ENCODE data around the gene IFT74.

- TF ChIP-seq, protein P1, sequence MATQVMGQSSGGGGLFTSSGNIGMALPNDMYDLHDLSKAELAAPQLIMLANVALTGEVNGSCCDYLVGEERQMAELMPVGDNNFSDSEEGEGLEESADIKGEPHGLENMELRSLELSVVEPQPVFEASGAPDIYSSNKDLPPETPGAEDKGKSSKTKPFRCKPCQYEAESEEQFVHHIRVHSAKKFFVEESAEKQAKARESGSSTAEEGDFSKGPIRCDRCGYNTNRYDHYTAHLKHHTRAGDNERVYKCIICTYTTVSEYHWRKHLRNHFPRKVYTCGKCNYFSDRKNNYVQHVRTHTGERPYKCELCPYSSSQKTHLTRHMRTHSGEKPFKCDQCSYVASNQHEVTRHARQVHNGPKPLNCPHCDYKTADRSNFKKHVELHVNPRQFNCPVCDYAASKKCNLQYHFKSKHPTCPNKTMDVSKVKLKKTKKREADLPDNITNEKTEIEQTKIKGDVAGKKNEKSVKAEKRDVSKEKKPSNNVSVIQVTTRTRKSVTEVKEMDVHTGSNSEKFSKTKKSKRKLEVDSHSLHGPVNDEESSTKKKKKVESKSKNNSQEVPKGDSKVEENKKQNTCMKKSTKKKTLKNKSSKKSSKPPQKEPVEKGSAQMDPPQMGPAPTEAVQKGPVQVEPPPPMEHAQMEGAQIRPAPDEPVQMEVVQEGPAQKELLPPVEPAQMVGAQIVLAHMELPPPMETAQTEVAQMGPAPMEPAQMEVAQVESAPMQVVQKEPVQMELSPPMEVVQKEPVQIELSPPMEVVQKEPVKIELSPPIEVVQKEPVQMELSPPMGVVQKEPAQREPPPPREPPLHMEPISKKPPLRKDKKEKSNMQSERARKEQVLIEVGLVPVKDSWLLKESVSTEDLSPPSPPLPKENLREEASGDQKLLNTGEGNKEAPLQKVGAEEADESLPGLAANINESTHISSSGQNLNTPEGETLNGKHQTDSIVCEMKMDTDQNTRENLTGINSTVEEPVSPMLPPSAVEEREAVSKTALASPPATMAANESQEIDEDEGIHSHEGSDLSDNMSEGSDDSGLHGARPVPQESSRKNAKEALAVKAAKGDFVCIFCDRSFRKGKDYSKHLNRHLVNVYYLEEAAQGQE (IDR thresholded peaks at IDR 0.05; ENCODE audit: insufficient replicate concordance, low read depth): no peak
- TF ChIP-seq, protein P2, sequence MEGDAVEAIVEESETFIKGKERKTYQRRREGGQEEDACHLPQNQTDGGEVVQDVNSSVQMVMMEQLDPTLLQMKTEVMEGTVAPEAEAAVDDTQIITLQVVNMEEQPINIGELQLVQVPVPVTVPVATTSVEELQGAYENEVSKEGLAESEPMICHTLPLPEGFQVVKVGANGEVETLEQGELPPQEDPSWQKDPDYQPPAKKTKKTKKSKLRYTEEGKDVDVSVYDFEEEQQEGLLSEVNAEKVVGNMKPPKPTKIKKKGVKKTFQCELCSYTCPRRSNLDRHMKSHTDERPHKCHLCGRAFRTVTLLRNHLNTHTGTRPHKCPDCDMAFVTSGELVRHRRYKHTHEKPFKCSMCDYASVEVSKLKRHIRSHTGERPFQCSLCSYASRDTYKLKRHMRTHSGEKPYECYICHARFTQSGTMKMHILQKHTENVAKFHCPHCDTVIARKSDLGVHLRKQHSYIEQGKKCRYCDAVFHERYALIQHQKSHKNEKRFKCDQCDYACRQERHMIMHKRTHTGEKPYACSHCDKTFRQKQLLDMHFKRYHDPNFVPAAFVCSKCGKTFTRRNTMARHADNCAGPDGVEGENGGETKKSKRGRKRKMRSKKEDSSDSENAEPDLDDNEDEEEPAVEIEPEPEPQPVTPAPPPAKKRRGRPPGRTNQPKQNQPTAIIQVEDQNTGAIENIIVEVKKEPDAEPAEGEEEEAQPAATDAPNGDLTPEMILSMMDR (IDR thresholded peaks at IDR 0.05; ENCODE audit: insufficient read depth, low read length): no peak
- TF ChIP-seq POLR2AphosphoS5 (IDR thresholded peaks at IDR 0.05; ENCODE audit: low read depth) (no peak), GABPA (IDR thresholded peaks at IDR 0.05; ENCODE audit: low read depth) (no peak)
Measured at GRCh38 chr9:26975728-26976707, 19.8 kb downstream of the IFT74 start.

All from HL-60 (cell line).